Fibroblast of the aortic adventitia (primary cell): ENCODE data around the gene UNC13A. TPM values are rescaled to one million over a fixed set of nuclear protein-coding genes. Genes with fewer than 3 reads are reported as not detected.
A peak's percentile ranks its signal among the peaks of the same experiment; 100 is the strongest.

ENCODE experiments used
- DNase-seq: peaks from one replicate; pipeline ENCODE4 v3.0.0-alpha.2; 2010; ENCODE audit warnings: low read depth
- H3K4me3 ChIP-seq: 2 replicates; pipeline ENCODE4 v1.5.1; 2011; ENCODE audit warnings: low read depth, mild to moderate bottlenecking, control low read depth, low read length, moderate library complexity
- total RNA-seq: library from RNA; depleted of rRNA; stranded (reverse); fragments of >200 nt; gene quantifications from 2 replicates; pipeline ENCODE4 v1.2.3, GENCODE V29; 2012; ENCODE audit warnings: low replicate concordance
- TF ChIP-seq, protein P1 (sequence below): IDR thresholded peaks from 2 replicates; pipeline ENCODE4 v1.5.1; 2011; ENCODE audit warnings: mild to moderate bottlenecking, low read length, control low read depth, inconsistent platforms; ENCODE audit not compliant: insufficient read depth

The UNC13A gene
- total RNA-seq, 1 donor: 0.27 TPM

DNA sequence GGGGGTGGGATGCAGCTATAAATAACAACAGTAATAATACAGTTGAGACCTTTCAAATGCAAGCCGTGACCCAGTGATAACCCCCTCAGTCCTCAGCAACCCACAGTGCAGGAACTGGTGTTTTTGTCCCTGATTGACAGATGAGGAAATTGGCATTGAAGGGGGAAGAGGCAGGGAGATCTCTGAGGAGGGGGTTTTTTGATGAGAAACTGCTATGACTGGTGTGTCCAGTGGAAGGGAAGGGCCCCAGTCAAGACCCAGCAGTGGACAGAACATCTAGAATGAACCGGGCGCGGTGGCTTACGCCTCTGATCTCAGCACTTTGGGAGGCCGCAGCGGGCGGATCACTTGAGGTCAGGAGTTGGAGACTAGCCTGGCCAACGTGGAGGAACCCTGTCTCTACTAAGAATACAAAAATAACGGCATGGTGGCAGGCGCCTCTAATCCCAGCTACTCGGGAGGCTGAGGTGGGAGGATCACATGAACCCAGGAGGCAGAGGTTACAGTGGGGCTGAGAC, 33.0 kb upstream of the UNC13A start:
- H3K4me3 ChIP-seq: peak overlapping the region; percentile 80
- TF ChIP-seq, protein P1, sequence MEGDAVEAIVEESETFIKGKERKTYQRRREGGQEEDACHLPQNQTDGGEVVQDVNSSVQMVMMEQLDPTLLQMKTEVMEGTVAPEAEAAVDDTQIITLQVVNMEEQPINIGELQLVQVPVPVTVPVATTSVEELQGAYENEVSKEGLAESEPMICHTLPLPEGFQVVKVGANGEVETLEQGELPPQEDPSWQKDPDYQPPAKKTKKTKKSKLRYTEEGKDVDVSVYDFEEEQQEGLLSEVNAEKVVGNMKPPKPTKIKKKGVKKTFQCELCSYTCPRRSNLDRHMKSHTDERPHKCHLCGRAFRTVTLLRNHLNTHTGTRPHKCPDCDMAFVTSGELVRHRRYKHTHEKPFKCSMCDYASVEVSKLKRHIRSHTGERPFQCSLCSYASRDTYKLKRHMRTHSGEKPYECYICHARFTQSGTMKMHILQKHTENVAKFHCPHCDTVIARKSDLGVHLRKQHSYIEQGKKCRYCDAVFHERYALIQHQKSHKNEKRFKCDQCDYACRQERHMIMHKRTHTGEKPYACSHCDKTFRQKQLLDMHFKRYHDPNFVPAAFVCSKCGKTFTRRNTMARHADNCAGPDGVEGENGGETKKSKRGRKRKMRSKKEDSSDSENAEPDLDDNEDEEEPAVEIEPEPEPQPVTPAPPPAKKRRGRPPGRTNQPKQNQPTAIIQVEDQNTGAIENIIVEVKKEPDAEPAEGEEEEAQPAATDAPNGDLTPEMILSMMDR: no peak
- DNase-seq: no peak

GRCh38 chr19:17720440-17720839, 32.3 kb upstream of the UNC13A start:
- no peak for DNase-seq

GRCh38 chr19:17719730-17720400, 31.7 kb upstream of the UNC13A start:
- peak overlapping the region; percentile 80 for H3K4me3 ChIP-seq
- no peak for DNase-seq
- TF ChIP-seq, protein P1: no peak

More at GRCh38 chr19:17720440-17720839, 32.3 kb upstream of the UNC13A start:
- H3K4me3 ChIP-seq: peak overlapping the region; percentile 80
- TF ChIP-seq, protein P1: no peak

DNA sequence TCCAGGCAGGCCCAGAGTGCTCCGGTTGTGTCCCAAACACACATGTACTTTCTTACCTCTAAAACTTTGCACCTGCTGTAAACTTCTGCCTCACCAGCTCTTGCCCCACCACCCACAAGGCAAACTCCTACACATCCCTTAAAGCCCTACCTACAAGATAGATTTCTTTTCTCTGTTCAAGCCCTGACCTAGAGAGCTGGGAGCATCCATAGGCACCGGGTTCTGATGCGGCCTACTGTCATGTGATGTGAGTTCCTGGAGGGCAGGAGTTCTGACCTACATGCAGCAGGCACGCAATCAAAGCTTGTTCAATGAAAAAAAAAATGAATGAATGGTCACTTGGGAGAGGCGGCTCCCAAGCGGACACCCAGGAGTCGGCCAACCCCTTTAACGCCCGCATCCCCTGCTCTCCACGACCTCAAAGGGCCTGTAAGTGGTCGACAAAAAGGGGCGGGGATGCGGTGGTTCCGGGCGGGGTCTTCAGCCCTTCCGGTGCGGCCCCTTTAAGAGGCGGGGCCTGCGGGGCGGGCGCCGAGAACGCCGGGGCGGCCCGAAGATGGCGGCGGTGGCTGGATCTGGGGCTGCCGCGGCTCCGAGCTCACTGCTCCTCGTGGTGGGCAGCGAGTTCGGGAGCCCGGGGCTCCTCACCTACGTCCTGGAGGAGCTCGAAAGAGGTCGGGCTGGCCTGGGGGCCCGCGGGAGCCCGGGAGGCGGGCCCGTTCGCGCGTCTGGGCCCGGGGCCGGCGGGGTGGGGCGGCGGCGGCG, 31.0 kb upstream of the UNC13A start, which contains the start of gene MAP1S:
TSS of gene MAP1S (plus strand) at position 534 of the 765 bp plus-strand sequence. CDS start at position 557, 23 bp downstream.
- DNase-seq: peak; percentile 24
- H3K4me3 ChIP-seq: peak within 1 kb of the TSS; percentile 80
- TF ChIP-seq, protein P1: no peak

DNA sequence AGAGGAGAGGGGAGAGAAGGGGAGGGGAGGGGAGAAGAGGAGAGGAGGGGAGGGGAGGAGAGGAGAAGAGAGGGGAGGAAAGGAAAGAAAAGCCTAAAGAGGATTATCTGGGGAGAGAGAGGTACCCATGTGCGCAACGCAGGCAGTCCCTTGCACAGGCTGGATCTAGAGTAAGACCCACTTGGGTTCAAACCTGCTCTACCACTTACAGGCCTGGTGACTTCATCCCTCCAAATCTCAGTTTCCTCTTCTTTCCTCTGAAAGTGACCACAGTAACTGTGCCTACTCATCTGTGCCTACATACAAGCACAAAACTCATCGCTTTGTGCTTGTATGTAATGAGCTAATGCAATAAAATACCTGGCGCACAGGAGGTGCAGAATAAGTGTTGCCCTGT, 30.4 kb upstream of the UNC13A start:
- no peak overlapping the region for H3K4me3 ChIP-seq
- no peak for DNase-seq
- TF ChIP-seq, protein P1: no peak

- DNase-seq: no peak
- TF ChIP-seq, protein P1: peak; percentile 14
- no peak overlapping the region for H3K4me3 ChIP-seq
Observed at GRCh38 chr19:17716309-17716929, 28.3 kb upstream of the UNC13A start.
